ENCODE results near the gene BRINP2. TPM values are rescaled to one million over a fixed set of nuclear protein-coding genes. Genes with fewer than 3 reads are reported as not detected.

The BRINP2 gene
- total and polyA plus RNA-seq, 2 of the 8 experiments (the other 6 are each of a cell fraction or from before 2014, with no cell fraction given) = 0.39 to 0.42 TPM

- Histone ChIP-seq H4K8ac (ENCODE audit: extremely low read depth, insufficient read depth, low read length) (no peak overlapping the region), H3K18ac (ENCODE audit: extremely low read depth, low read length) (no peak overlapping the region), H3K9me3 (ENCODE audit: insufficient read depth in 2 of 2, low read depth in 1 of 2, low read length in 1 of 2) (no peaks in the 10 kb centered on the region), H2BK120ac (replicated peaks; ENCODE audit: low read depth, low read length) (no peak overlapping the region), H3K79me2 (ENCODE audit: control insufficient read depth in 1 of 2, insufficient read depth in 2 of 2, low read length in 2 of 2) (no peaks in the 10 kb centered on the region), H3K36me3 (ENCODE audit: control insufficient read depth in 2 of 4, insufficient read depth in 4 of 4, low read length in 3 of 4) (no peaks in the 10 kb centered on the region), H3K23me2 (ENCODE audit: low read depth, low read length) (peaks cover 6% of the 10 kb centered on the region), H4K5ac (ENCODE audit: insufficient read length, low read depth, low read length) (no peak overlapping the region), H3K79me1 (ENCODE audit: low read depth, low read length) (no peaks in the 10 kb centered on the region), H3K4ac (replicated peaks; ENCODE audit: insufficient read length, low read depth, low read length) (no peak overlapping the region), H4K91ac (replicated peaks; ENCODE audit: insufficient read length, low read length) (no peak overlapping the region), H3K9ac (replicated peaks in 1 of 4; ENCODE audit: extremely low read depth in 1 of 4, low read depth in 3 of 4, low read length in 3 of 4) (no peak overlapping the region), H2AK5ac (ENCODE audit: low read depth, low read length) (no peak overlapping the region), H3K23ac (ENCODE audit: insufficient read length) (no peak overlapping the region), H2BK5ac (ENCODE audit: low read depth, low read length) (no peak overlapping the region), H4K20me1 (replicated peaks in 1 of 2; ENCODE audit: control insufficient read depth in 1 of 2, insufficient read depth in 2 of 2, low read length in 2 of 2) (peaks cover 0 to 5% of the 10 kb centered on the region in 2 experiments), H2BK12ac (ENCODE audit: low read depth, low read length) (no peak overlapping the region), H2BK20ac (ENCODE audit: low read length) (no peak overlapping the region), H2BK15ac (ENCODE audit: low read length) (no peak overlapping the region), H3K14ac (ENCODE audit: insufficient read length) (no peak overlapping the region), H3K27ac (ENCODE audit: low read depth, low read length) (no peak overlapping the region), H3K56ac (replicated peaks; ENCODE audit: insufficient read length, low read depth, low read length) (no peak overlapping the region), H3K4me2 (ENCODE audit: insufficient read depth in 1 of 2, low read depth in 2 of 2, low read length in 2 of 2) (no peak overlapping the region), H3K4me3 (ENCODE audit: extremely low read depth in 1 of 4, insufficient read depth in 2 of 4, low read depth in 3 of 4, low read length in 4 of 4) (no peak overlapping the region), H2AFZ (ENCODE audit: low read length) (no peak overlapping the region), H3K27me3 (replicated peaks in 1 of 4; ENCODE audit: control insufficient read depth in 3 of 4, extremely low read depth in 1 of 4, insufficient read depth in 3 of 4, low read length in 3 of 4) (peaks cover 22 to 48% (median 44%) of the 10 kb centered on the region in 4 experiments), H3K4me1 (replicated peaks in 1 of 4; ENCODE audit: control insufficient read depth in 3 of 4, insufficient read depth in 4 of 4, low read length in 3 of 4) (peaks cover 0 to 4% (median 2%) of the 10 kb centered on the region in 4 experiments; a peak in 5 of 7 replicates)
- FAIRE-seq (no peak), DNase-seq (ENCODE audit: low read depth in 1 of 2, low spot score in 2 of 2) (no peak)
- 86% methylated on average over 3 of the region's 3 CpGs; no CpG with 5 or more reads in 1 of the 2 experiments for WGBS, 2 experiments (ENCODE audit: extremely low coverage in 1 of 2, insufficient coverage in 1 of 2, insufficient read length in 1 of 2, insufficient replicate concordance in 2 of 2, low coverage in 1 of 2, low lambda C conversion rate in 2 of 2, missing lambda C conversion rate in 1 of 2)
- CTCF ChIA-PET (ENCODE audit: partially characterized antibody) = interaction anchor here (1.1 to 3.6 kb wide), 6 partner anchors 8 to 294 kb away, joined by 3 to 32 read pairs (median 3); partner anchors contain the start of gene ASTN1
- POLR2A ChIA-PET (ENCODE audit: partially characterized antibody) = interaction anchor here (1.7 kb wide), 1 partner anchor 9 kb away, joined by 6 read pairs; no protein-coding TSS in a partner anchor
- TF ChIP-seq FOSL1 (IDR thresholded peaks at IDR 0.05; ENCODE audit: insufficient read depth, low read depth, low read length) (no peak), SRF (IDR thresholded peaks at IDR 0.05; ENCODE audit: low read depth, low read length) (no peak), HDAC6 (IDR thresholded peaks at IDR 0.05; ENCODE audit: low read depth, low read length) (no peak), BCL11A (IDR thresholded peaks at IDR 0.05; ENCODE audit: low read depth in 2 of 2, low read length in 2 of 2) (no peak), ATF2 (IDR thresholded peaks at IDR 0.05; ENCODE audit: low read length) (no peak), CREB1 (IDR thresholded peaks at IDR 0.05) (no peak), MAX (IDR thresholded peaks at IDR 0.05) (no peak), TEAD4 (IDR thresholded peaks at IDR 0.05; ENCODE audit: low read depth, low read length) (no peak), E2F6 (IDR thresholded peaks at IDR 0.05) (no peak), SIN3A (conservative IDR thresholded peaks at IDR 0.05 in 1 of 2, IDR thresholded peaks at IDR 0.05 in 1 of 2; ENCODE audit: low read depth in 1 of 2, low read length in 2 of 2) (no peak), ZNF274 (IDR thresholded peaks at IDR 0.05; ENCODE audit: borderline replicate concordance, extremely low read depth, low read length) (no peak)
Observed at GRCh38 chr1:177172866-177173265, 2.1 kb downstream of the BRINP2 start.

Data from H1 (cell line).